ENCODE data around the gene TMEM184A. TPM values are rescaled to one million over a fixed set of nuclear protein-coding genes. Genes with fewer than 3 reads are reported as not detected.
A peak's percentile ranks its signal among the peaks of the same experiment; 100 is the strongest.

TMEM184A gene
- total and polyA plus RNA-seq, 2 of the 13 experiments (the other 11 are each of a cell fraction or from before 2014, with no cell fraction given): 9.5 to 20.4 TPM

GRCh38 chr7:1503816-1504775, 51.9 kb downstream of the TMEM184A start, which contains the start of gene INTS1 (continued):
- TF ChIP-seq SNAPC4 (CRISPR knock-in tag; IDR thresholded peaks at IDR 0.05) (no peak), THAP8 (CRISPR knock-in tag; IDR thresholded peaks at IDR 0.05; ENCODE audit: borderline replicate concordance) (no peak), ZMAT5 (CRISPR knock-in tag; IDR thresholded peaks at IDR 0.05; ENCODE audit: borderline replicate concordance, low read depth) (no peak), KDM5A (IDR thresholded peaks at IDR 0.05; ENCODE audit: borderline replicate concordance, low read length) (peak; percentile 93), ISX (CRISPR knock-in tag; conservative IDR thresholded peaks at IDR 0.05) (no peak), ZNF709 (CRISPR knock-in tag; IDR thresholded peaks at IDR 0.05) (peak; percentile 72), RFX5 (IDR thresholded peaks at IDR 0.05; ENCODE audit: low read depth, low read length) (no peak), ZNF136 (CRISPR knock-in tag; IDR thresholded peaks at IDR 0.05; ENCODE audit: low read depth) (no peak), ZNF281 (CRISPR knock-in tag; IDR thresholded peaks at IDR 0.05; ENCODE audit: borderline replicate concordance) (peak; percentile 23; the same call in 1 of the 2 replicates), MIER3 (CRISPR knock-in tag; IDR thresholded peaks at IDR 0.05; ENCODE audit: borderline replicate concordance) (peak; percentile 60; the same call in 1 of the 2 replicates), FOXJ3 (CRISPR knock-in tag; IDR thresholded peaks at IDR 0.05; ENCODE audit: borderline replicate concordance) (no peak), TFE3 (CRISPR knock-in tag; IDR thresholded peaks at IDR 0.05) (peak; percentile 67; the same call in 1 of the 2 replicates), ZSCAN22 (CRISPR knock-in tag; IDR thresholded peaks at IDR 0.05) (no peak), HINFP (CRISPR knock-in tag; IDR thresholded peaks at IDR 0.05; ENCODE audit: low read depth) (peak; percentile 41; the same call in 1 of the 2 replicates), IRX3 (CRISPR knock-in tag; IDR thresholded peaks at IDR 0.05; ENCODE audit: borderline replicate concordance, low read depth) (no peak)

Measured in HepG2 (cell line).